ENCODE data around the gene ADGRD2. TPM values are rescaled to one million over a fixed set of nuclear protein-coding genes. Genes with fewer than 3 reads are reported as not detected.
A peak's percentile ranks its signal among the peaks of the same experiment; 100 is the strongest.

The ADGRD2 gene
- total and polyA plus RNA-seq, 4 donors: not detected

GRCh38 chr9:124449381-124450151 lies 685 bp upstream of the ADGRD2 start:
- ATAC-seq (ENCODE audit: insufficient read depth, low FRiP score): no peak
- peaks cover 21 to 29% (median 27%) of the 10 kb centered on the region in 3 donors for H3K27me3 ChIP-seq (ENCODE audit: control insufficient read depth in 3 of 3, insufficient read depth in 3 of 3, low read length in 2 of 3)

GRCh38 chr9:124450931-124451661 lies 845 bp downstream of the ADGRD2 start:
- H3K9ac ChIP-seq (ENCODE audit: insufficient read depth in 1 of 2, low read length in 2 of 2): peak overlapping the region in 1 of 2 donors; percentile 38
- no peak overlapping the region for H3K4me3 ChIP-seq
- ATAC-seq (ENCODE audit: insufficient read depth, low FRiP score): no peak
- 41 to 46% methylated on average over 16 to 19 of the region's 19 CpGs for WGBS, 2 donors
- H3K36me3 ChIP-seq (ENCODE audit: control insufficient read depth in 4 of 4, insufficient read depth in 4 of 4, low read length in 4 of 4): no peaks in the 10 kb centered on the region
- peaks cover 21 to 30% (median 29%) of the 10 kb centered on the region in 3 donors for H3K27me3 ChIP-seq (ENCODE audit: control insufficient read depth in 3 of 3, insufficient read depth in 3 of 3, low read length in 2 of 3)
- peaks cover 0 to 16% (median 0%) of the 10 kb centered on the region in 4 donors for H3K9me3 ChIP-seq (ENCODE audit: control insufficient read depth in 4 of 4, insufficient read depth in 3 of 4, low read length in 3 of 4)
- no peak overlapping the region for H3K27ac ChIP-seq (ENCODE audit: low read depth in 1 of 2, low read length in 1 of 2)
- H3K4me1 ChIP-seq (ENCODE audit: control insufficient read depth in 5 of 5, insufficient read depth in 5 of 5, low read length in 5 of 5): peaks cover 0 to 14% (median 0%) of the 10 kb centered on the region in 5 donors
- TF ChIP-seq, protein P1, sequence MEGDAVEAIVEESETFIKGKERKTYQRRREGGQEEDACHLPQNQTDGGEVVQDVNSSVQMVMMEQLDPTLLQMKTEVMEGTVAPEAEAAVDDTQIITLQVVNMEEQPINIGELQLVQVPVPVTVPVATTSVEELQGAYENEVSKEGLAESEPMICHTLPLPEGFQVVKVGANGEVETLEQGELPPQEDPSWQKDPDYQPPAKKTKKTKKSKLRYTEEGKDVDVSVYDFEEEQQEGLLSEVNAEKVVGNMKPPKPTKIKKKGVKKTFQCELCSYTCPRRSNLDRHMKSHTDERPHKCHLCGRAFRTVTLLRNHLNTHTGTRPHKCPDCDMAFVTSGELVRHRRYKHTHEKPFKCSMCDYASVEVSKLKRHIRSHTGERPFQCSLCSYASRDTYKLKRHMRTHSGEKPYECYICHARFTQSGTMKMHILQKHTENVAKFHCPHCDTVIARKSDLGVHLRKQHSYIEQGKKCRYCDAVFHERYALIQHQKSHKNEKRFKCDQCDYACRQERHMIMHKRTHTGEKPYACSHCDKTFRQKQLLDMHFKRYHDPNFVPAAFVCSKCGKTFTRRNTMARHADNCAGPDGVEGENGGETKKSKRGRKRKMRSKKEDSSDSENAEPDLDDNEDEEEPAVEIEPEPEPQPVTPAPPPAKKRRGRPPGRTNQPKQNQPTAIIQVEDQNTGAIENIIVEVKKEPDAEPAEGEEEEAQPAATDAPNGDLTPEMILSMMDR (IDR thresholded peaks at IDR 0.05; ENCODE audit: control extremely low read depth, extremely low read depth): no peak
- no peak for DNase-seq

More at GRCh38 chr9:124449381-124450151, 685 bp upstream of the ADGRD2 start:
- no peak overlapping the region for H3K9ac ChIP-seq (ENCODE audit: insufficient read depth in 1 of 2, low read length in 2 of 2)
- no peaks in the 10 kb centered on the region for H3K36me3 ChIP-seq (ENCODE audit: control insufficient read depth in 4 of 4, insufficient read depth in 4 of 4, low read length in 4 of 4)
- TF ChIP-seq, protein P1 (IDR thresholded peaks at IDR 0.05; ENCODE audit: control extremely low read depth, extremely low read depth): no peak
- peaks cover 0 to 14% (median 0%) of the 10 kb centered on the region in 5 donors for H3K4me1 ChIP-seq (ENCODE audit: control insufficient read depth in 5 of 5, insufficient read depth in 5 of 5, low read length in 5 of 5)
- H3K4me3 ChIP-seq: no peak overlapping the region
- 81 to 91% methylated on average over 13 of the region's 13 CpGs for WGBS, 2 donors
- peaks cover 0 to 16% (median 0%) of the 10 kb centered on the region in 4 donors for H3K9me3 ChIP-seq (ENCODE audit: control insufficient read depth in 4 of 4, insufficient read depth in 3 of 4, low read length in 3 of 4)
- no peak for DNase-seq
- no peak overlapping the region for H3K27ac ChIP-seq (ENCODE audit: low read depth in 1 of 2, low read length in 1 of 2)

DNA sequence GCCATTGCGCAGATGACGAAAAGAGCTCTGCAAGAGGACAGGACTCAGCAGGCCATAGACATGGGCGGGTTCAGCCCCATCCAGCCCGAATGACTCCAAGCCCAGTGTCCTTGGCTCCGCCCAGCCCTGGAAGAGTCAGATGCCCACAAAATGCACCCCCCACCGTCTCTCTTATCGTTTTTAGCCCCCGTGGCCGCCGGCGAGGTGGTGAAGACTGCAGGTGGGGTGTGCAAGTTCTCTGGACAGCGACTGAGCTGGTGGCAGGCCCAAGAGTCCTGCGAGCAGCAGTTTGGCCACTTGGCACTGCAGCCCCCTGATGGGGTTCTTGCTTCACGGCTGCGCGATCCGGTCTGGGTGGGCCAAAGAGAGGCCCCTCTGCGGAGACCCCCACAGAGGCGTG lies 2.1 kb downstream of the ADGRD2 start:
- TF ChIP-seq, protein P1 (IDR thresholded peaks at IDR 0.05; ENCODE audit: control extremely low read depth, extremely low read depth): no peak
- Histone ChIP-seq H3K4me3 (no peak overlapping the region), H3K27me3 (ENCODE audit: control insufficient read depth in 3 of 3, insufficient read depth in 3 of 3, low read length in 2 of 3) (peaks cover 21 to 30% (median 29%) of the 10 kb centered on the region in 3 donors), H3K9ac (ENCODE audit: insufficient read depth in 1 of 2, low read length in 2 of 2) (no peak overlapping the region), H3K4me1 (ENCODE audit: control insufficient read depth in 5 of 5, insufficient read depth in 5 of 5, low read length in 5 of 5) (peaks cover 0 to 14% (median 0%) of the 10 kb centered on the region in 5 donors), H3K27ac (ENCODE audit: low read depth in 1 of 2, low read length in 1 of 2) (no peak overlapping the region), H3K9me3 (ENCODE audit: control insufficient read depth in 4 of 4, insufficient read depth in 3 of 4, low read length in 3 of 4) (peaks cover 0 to 16% (median 0%) of the 10 kb centered on the region in 4 donors), H3K36me3 (ENCODE audit: control insufficient read depth in 4 of 4, insufficient read depth in 4 of 4, low read length in 4 of 4) (no peaks in the 10 kb centered on the region)
- 82 to 88% methylated on average over 19 of the region's 19 CpGs for WGBS, 2 donors
- no peak for ATAC-seq (ENCODE audit: insufficient read depth, low FRiP score)
- DNase-seq: no peak

Data from lung (tissue), 12 donors.